ENCODE results near the gene CLDN5. TPM values are rescaled to one million over a fixed set of nuclear protein-coding genes. Genes with fewer than 3 reads are reported as not detected.

The CLDN5 gene
- total and polyA plus RNA-seq, 2 donors (not counting 1 experiment from before 2014, with no cell fraction given), result not detected

GRCh38 chr22:19545935-19546207 lies 21.7 kb upstream of the CLDN5 start:
- DNase-seq (no peak), ATAC-seq (ENCODE audit: low read depth) (no peak)
- ChIA-PET CTCF (no interaction called here), POLR2A (no interaction called here)
- H3K4me3 Mint-ChIP-seq, result no peak overlapping the region
- no peak for TF ChIP-seq CTCF (IDR thresholded peaks at IDR 0.05)
- no peak for TF ChIP-seq EZH2 (IDR thresholded peaks at IDR 0.05; ENCODE audit: borderline replicate concordance, insufficient read depth, low read depth, low read length, poor library complexity, severe bottlenecking)
- H3K27ac ChIP-seq (ENCODE audit: low read length in 2 of 2), result no peak overlapping the region
- H3K9me3 Mint-ChIP-seq (ENCODE audit: insufficient read depth), result no peaks in the 10 kb centered on the region
- no peaks in the 10 kb centered on the region for H3K4me1 Mint-ChIP-seq
- H2AFZ ChIP-seq (ENCODE audit: insufficient read depth, low read depth, low read length, poor library complexity, severe bottlenecking), result no peak overlapping the region
- WGBS (ENCODE audit: insufficient coverage), result 100% methylated on average over 1 of the region's 5 CpGs
- intact Hi-C loops (cut with micrococcal nuclease), result no loop called here
- H4K20me1 ChIP-seq (ENCODE audit: control insufficient read depth, insufficient read depth, low read length, poor library complexity, severe bottlenecking), result no peaks in the 10 kb centered on the region
- H3K9me3 ChIP-seq (ENCODE audit: control extremely low read depth in 1 of 3, control insufficient read depth in 2 of 3, insufficient read depth in 1 of 3, low read length in 2 of 3), result no peaks in the 10 kb centered on the region
- no peak overlapping the region for H3K27ac Mint-ChIP-seq
- peaks cover 22% of the 10 kb centered on the region for H3K27me3 Mint-ChIP-seq
- H3K9ac ChIP-seq (ENCODE audit: low read length), result no peak overlapping the region
- no peak overlapping the region for H3K4me2 ChIP-seq (replicated peaks; ENCODE audit: low read depth, low read length, poor library complexity, severe bottlenecking)
- H3K27me3 ChIP-seq (replicated peaks in 1 of 4; ENCODE audit: control extremely low read depth in 1 of 4, control insufficient read depth in 3 of 4, insufficient read depth in 4 of 4, low read length in 3 of 4), result no peaks in the 10 kb centered on the region
- no peaks in the 10 kb centered on the region for H3K36me3 ChIP-seq (replicated peaks in 1 of 2; ENCODE audit: control extremely low read depth in 1 of 2, control insufficient read depth in 1 of 2, extremely low read depth in 1 of 2, insufficient read depth in 2 of 2, low read length in 1 of 2)
- no peak overlapping the region for H3K4me3 ChIP-seq (ENCODE audit: control extremely low read depth in 1 of 5, extremely low read depth in 1 of 5, insufficient read depth in 1 of 5, low read depth in 2 of 5, low read length in 4 of 5)
- no peaks in the 10 kb centered on the region for H3K79me2 ChIP-seq (ENCODE audit: control insufficient read depth, insufficient read depth, low read length)
- no peaks in the 10 kb centered on the region for H3K4me1 ChIP-seq (ENCODE audit: control insufficient read depth in 2 of 2, insufficient read depth in 2 of 2, low read length in 2 of 2)

- WGBS (ENCODE audit: insufficient coverage), result 91% methylated on average over 16 of the region's 16 CpGs
- ChIA-PET POLR2A (no interaction called here), CTCF (no interaction called here)
- Histone ChIP-seq H3K79me2 (ENCODE audit: control insufficient read depth, insufficient read depth, low read length) (no peaks in the 10 kb centered on the region), H3K4me2 (replicated peaks; ENCODE audit: low read depth, low read length, poor library complexity, severe bottlenecking) (no peak overlapping the region), H3K9ac (ENCODE audit: low read length) (no peak overlapping the region), H3K36me3 (replicated peaks in 1 of 2; ENCODE audit: control extremely low read depth in 1 of 2, control insufficient read depth in 1 of 2, extremely low read depth in 1 of 2, insufficient read depth in 2 of 2, low read length in 1 of 2) (no peaks in the 10 kb centered on the region), H4K20me1 (ENCODE audit: control insufficient read depth, insufficient read depth, low read length, poor library complexity, severe bottlenecking) (no peaks in the 10 kb centered on the region), H3K4me1 (ENCODE audit: control insufficient read depth in 2 of 2, insufficient read depth in 2 of 2, low read length in 2 of 2) (no peaks in the 10 kb centered on the region), H3K27ac (ENCODE audit: low read length in 2 of 2) (no peak overlapping the region), H2AFZ (ENCODE audit: insufficient read depth, low read depth, low read length, poor library complexity, severe bottlenecking) (no peak overlapping the region), H3K27me3 (replicated peaks in 1 of 4; ENCODE audit: control extremely low read depth in 1 of 4, control insufficient read depth in 3 of 4, insufficient read depth in 4 of 4, low read length in 3 of 4) (no peaks in the 10 kb centered on the region), H3K4me3 (ENCODE audit: control extremely low read depth in 1 of 5, extremely low read depth in 1 of 5, insufficient read depth in 1 of 5, low read depth in 2 of 5, low read length in 4 of 5) (no peak overlapping the region), H3K9me3 (ENCODE audit: control extremely low read depth in 1 of 3, control insufficient read depth in 2 of 3, insufficient read depth in 1 of 3, low read length in 2 of 3) (no peaks in the 10 kb centered on the region)
- DNase-seq (no peak), ATAC-seq (ENCODE audit: low read depth) (no peak)
- Mint-ChIP-seq H3K4me1 (no peaks in the 10 kb centered on the region), H3K9me3 (ENCODE audit: insufficient read depth) (no peaks in the 10 kb centered on the region), H3K4me3 (no peak overlapping the region), H3K27ac (no peak overlapping the region), H3K27me3 (peaks cover 21% of the 10 kb centered on the region)
- intact Hi-C loops (cut with micrococcal nuclease), result no loop called here
- TF ChIP-seq CTCF (IDR thresholded peaks at IDR 0.05) (no peak), EZH2 (IDR thresholded peaks at IDR 0.05; ENCODE audit: borderline replicate concordance, insufficient read depth, low read depth, low read length, poor library complexity, severe bottlenecking) (no peak)
Measured at GRCh38 chr22:19543970-19544708, 19.9 kb upstream of the CLDN5 start.
